SU-DHL-6 (cell line): ENCODE results near the gene SORCS2.

Experiments used
- EZH2phosphoT487 ChIP-seq: fragments of 200-600 bp; sonication (generic), shearing (Covaris generic); conservative IDR thresholded peaks from 2 replicates; pipeline ENCODE4 v1.6.1; 2018; ENCODE audit warnings: mild to moderate bottlenecking, antibody characterized with exemption, low read length, moderate library complexity, mixed read lengths
- TF ChIP-seq, protein P1 (sequence below): fragments of 200-600 bp; sonication (generic); IDR thresholded peaks from one replicate; pipeline ENCODE4 v1.5.1; 2017; ENCODE audit warnings: antibody characterized with exemption, mild to moderate bottlenecking, low read length, moderate library complexity; ENCODE audit not compliant: insufficient read depth, poor library complexity, severe bottlenecking

DNA sequence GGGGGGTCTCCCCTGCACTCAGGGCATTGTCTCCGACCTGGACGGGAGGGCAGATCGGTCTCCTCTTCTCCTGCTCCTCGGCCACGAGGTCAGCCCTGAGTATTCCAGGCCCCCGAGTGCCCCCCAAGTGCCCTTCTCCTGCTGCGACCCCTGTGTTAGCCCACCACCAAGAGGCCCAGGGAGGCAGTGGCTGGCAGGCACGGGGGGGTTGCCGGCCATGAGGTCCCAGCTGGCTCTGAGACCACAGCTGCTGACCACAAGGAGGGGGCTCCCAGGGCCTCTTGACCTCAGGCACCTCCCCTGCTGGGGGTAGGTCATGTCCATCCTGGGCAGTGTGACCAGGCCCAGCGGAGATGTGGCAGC is 428.5 kb downstream of the SORCS2 start:
- TF ChIP-seq, protein P1, sequence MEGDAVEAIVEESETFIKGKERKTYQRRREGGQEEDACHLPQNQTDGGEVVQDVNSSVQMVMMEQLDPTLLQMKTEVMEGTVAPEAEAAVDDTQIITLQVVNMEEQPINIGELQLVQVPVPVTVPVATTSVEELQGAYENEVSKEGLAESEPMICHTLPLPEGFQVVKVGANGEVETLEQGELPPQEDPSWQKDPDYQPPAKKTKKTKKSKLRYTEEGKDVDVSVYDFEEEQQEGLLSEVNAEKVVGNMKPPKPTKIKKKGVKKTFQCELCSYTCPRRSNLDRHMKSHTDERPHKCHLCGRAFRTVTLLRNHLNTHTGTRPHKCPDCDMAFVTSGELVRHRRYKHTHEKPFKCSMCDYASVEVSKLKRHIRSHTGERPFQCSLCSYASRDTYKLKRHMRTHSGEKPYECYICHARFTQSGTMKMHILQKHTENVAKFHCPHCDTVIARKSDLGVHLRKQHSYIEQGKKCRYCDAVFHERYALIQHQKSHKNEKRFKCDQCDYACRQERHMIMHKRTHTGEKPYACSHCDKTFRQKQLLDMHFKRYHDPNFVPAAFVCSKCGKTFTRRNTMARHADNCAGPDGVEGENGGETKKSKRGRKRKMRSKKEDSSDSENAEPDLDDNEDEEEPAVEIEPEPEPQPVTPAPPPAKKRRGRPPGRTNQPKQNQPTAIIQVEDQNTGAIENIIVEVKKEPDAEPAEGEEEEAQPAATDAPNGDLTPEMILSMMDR, result no peak
- no peak for TF ChIP-seq EZH2phosphoT487
